Peyer's patch (tissue), 4 donors: ENCODE data around the gene PITPNM1. TPM values are rescaled to one million over a fixed set of nuclear protein-coding genes. Genes with fewer than 3 reads are reported as not detected.

Source experiments
- DNase-seq, 3 donors: peaks; one replicate each; pipeline ENCODE4 v3.0.0-alpha.2; 2017 to 2019
- H3K27ac ChIP-seq, 4 donors: fragments of 200-600 bp; sonication (generic); one replicate each; pipeline ENCODE4 v1.5.1; 2016 to 2019
- H3K27me3 ChIP-seq, 2 donors: fragments of 200-600 bp; sonication (generic); one replicate each; pipeline ENCODE4 v1.5.1; 2019
- H3K36me3 ChIP-seq, 3 donors: fragments of 200-600 bp; sonication (generic); one replicate each; pipeline ENCODE4 v1.5.1; 2016 to 2019
- H3K4me1 ChIP-seq, 4 donors: fragments of 200-600 bp; sonication (generic); one replicate each; pipeline ENCODE4 v1.5.1; 2016 to 2019
- H3K4me3 ChIP-seq, 4 donors: fragments of 200-600 bp; sonication (generic); 1 replicate in 3 of 4; 2 replicates in 1 of 4; pipeline ENCODE4 v1.5.1; 2016 to 2019; ENCODE audit warnings: mild to moderate bottlenecking in 1 of 4
- H3K9me3 ChIP-seq, 4 donors: fragments of 200-600 bp; sonication (generic); one replicate each; pipeline ENCODE4 v1.5.1; 2016 to 2019; ENCODE audit warnings: mild to moderate bottlenecking in 1 of 4
- CTCF ChIP-seq, 6 experiments: fragments of 450-650 bp in 4 of 6; fragments of 200-600 bp in 2 of 6; sonication (generic) in 1 of 6; IDR thresholded peaks; one replicate each; pipeline ENCODE4 v1.5.1; 2017 to 2019; ENCODE audit warnings: antibody characterized with exemption in 6 of 6, mild to moderate bottlenecking in 3 of 6, moderate library complexity in 1 of 6
- POLR2A ChIP-seq, 2 donors: fragments of 450-650 bp; IDR thresholded peaks; one replicate each; pipeline ENCODE4 v1.5.1; 2017; ENCODE audit warnings: antibody characterized with exemption in 2 of 2, mild to moderate bottlenecking in 2 of 2, moderate library complexity in 2 of 2
- total RNA-seq, 4 donors: library from RNA; depleted of rRNA; stranded (reverse); fragments of >200 nt; gene quantifications; one replicate each; pipeline ENCODE4 v1.1.0, GENCODE V29; 2016

The PITPNM1 gene
- total RNA-seq, 4 donors from 2014 or later = 94.4 to 126 (median 109) TPM

GRCh38 chr11:67465189-67465510 lies 40.0 kb downstream of the PITPNM1 start:
- Histone ChIP-seq H3K27ac (peak overlapping the region; percentile 90 to 98 (median 94)), H3K36me3 (no peaks in the 10 kb centered on the region), H3K4me1 (peaks cover 0 to 34% (median 15%) of the 10 kb centered on the region in 4 donors), H3K9me3 (no peaks in the 10 kb centered on the region), H3K27me3 (no peaks in the 10 kb centered on the region), H3K4me3 (peak overlapping the region; percentile 59 to 82 (median 74))
- DNase-seq = no peak
- TF ChIP-seq POLR2A (IDR thresholded peaks at IDR 0.05) = no peak
- TF ChIP-seq CTCF (IDR thresholded peaks at IDR 0.05) = no peak

- peak; percentile 72 to 86 for TF ChIP-seq POLR2A (IDR thresholded peaks at IDR 0.05)
- peak in 1 of 6 experiments; percentile 9 for TF ChIP-seq CTCF (IDR thresholded peaks at IDR 0.05)
- Histone ChIP-seq H3K4me3 (peak overlapping the region; percentile 59 to 82 (median 74)), H3K9me3 (no peaks in the 10 kb centered on the region), H3K27me3 (no peaks in the 10 kb centered on the region), H3K27ac (peak overlapping the region; percentile 90 to 98 (median 94)), H3K36me3 (no peaks in the 10 kb centered on the region), H3K4me1 (peaks cover 0 to 29% (median 16%) of the 10 kb centered on the region in 4 donors)
- peak; percentile 96 to 97 (median 97) for DNase-seq
These were observed 40.6 kb downstream of the PITPNM1 start for GRCh38 chr11:67464411-67465188.

- peak in 2 of 3 donors; percentile 91 for DNase-seq
- TF ChIP-seq POLR2A (IDR thresholded peaks at IDR 0.05) (peak; percentile 31 to 43), CTCF (IDR thresholded peaks at IDR 0.05) (no peak)
- Histone ChIP-seq H3K27me3 (no peaks in the 10 kb centered on the region), H3K4me1 (peaks cover 0 to 28% (median 19%) of the 10 kb centered on the region in 4 donors), H3K27ac (peak overlapping the region; percentile 90 to 98 (median 94)), H3K4me3 (peak overlapping the region; percentile 59 to 82 (median 74)), H3K9me3 (no peaks in the 10 kb centered on the region), H3K36me3 (no peaks in the 10 kb centered on the region)
These were observed 41.3 kb downstream of the PITPNM1 start for GRCh38 chr11:67463680-67464410.

GRCh38 chr11:67463186-67463585 lies 42.0 kb downstream of the PITPNM1 start:
- H3K4me3 ChIP-seq = no peak overlapping the region
- H3K9me3 ChIP-seq = no peaks in the 10 kb centered on the region
- no peaks in the 10 kb centered on the region for H3K27me3 ChIP-seq
- H3K27ac ChIP-seq = peak overlapping the region in 1 of 4 donors; percentile 95
- peak in 1 of 6 experiments; percentile 3 for TF ChIP-seq CTCF (IDR thresholded peaks at IDR 0.05)
- no peak for TF ChIP-seq POLR2A (IDR thresholded peaks at IDR 0.05)
- no peaks in the 10 kb centered on the region for H3K36me3 ChIP-seq
- H3K4me1 ChIP-seq = peaks cover 0 to 26% (median 17%) of the 10 kb centered on the region in 4 donors
- DNase-seq = no peak

- H3K9me3 ChIP-seq = no peaks in the 10 kb centered on the region
- H3K4me1 ChIP-seq = peaks cover 0 to 12% (median 0%) of the 10 kb centered on the region in 4 donors
- no peaks in the 10 kb centered on the region for H3K27me3 ChIP-seq
- TF ChIP-seq POLR2A (IDR thresholded peaks at IDR 0.05) (no peak), CTCF (IDR thresholded peaks at IDR 0.05) (no peak)
- no peak for DNase-seq
- H3K27ac ChIP-seq = peak overlapping the region in 2 of 4 donors; percentile 77 to 79
- H3K36me3 ChIP-seq = no peaks in the 10 kb centered on the region
- H3K4me3 ChIP-seq = no peak overlapping the region
These were observed 46.9 kb downstream of the PITPNM1 start for GRCh38 chr11:67458266-67458665.
